A549 treated with ZK216348 at 1 μM for 4 hours (cell line): Measurements from ENCODE around the gene EXPH5. TPM values are rescaled to one million over a fixed set of nuclear protein-coding genes. Genes with fewer than 3 reads are reported as not detected.

Source experiments
- total RNA-seq: library from RNA; stranded (reverse); fragments of 200-300 nt; extraction: Qiagen RNA extraction; gene quantifications from 5 replicates; pipeline ENCODE4 v1.2.3, GENCODE V29; 2022; ENCODE audit warnings: low read depth

EXPH5 gene, protein sequence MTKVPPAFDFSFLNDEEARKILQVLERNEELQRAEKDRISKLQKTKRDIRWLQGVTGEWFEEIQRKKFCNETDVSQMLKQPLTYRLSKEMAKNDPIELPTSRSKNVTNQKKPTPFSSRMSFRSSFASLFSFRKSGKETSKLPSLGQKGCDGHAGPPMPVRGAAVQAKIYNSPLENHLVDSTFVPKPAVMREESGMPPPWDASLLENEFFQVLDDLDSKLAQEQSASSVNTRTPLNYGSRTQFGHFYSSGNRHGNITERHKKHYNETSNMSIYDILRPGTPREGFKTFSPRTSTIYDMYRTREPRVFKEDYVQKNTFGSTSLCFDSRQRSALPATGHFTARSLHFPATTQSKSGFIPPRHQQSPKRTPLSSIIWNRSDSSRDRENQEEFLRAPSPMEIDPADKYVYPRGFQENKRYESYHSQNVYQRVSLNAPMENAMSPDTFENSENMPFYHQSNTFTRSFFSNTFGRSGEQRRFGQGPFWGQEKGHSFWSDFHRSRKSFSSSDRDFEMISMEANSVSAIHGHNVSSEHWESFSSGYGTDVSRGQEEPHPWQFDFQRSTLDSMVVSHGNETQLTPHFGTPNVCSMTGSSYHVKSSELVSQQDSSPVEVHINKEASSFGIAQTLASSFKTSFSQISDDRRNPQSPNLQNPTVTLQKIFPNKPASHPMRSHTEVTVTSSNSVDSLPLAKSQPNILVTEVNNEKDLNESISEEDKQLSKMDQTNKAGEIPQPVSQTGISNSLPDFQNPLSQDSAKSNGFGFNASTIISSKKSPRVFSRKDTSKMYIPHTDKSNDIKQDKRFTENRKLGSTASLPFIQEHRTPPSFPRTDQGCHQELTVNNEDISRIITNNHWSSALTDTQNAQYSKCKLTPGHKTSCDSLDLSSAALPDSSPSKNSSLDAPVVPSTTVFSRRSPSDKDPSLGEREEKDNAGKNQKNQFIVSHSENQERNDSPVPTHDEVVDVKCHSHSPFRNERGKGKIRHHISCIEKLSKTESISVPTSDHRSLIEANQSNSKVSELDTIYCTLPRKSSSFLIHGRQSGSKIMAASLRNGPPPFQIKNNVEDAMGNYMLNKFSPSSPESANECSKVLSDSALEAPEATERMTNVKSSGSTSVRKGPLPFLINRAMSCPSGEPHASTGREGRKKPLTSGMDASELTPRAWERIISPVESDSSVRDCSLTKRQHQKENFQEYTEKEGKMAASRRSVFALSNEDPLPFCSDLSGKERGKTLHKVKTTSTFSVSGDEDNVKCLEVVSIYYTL (N-terminal part only)
- total RNA-seq = 0.03 to 0.06 TPM (median 0.04 TPM) in 4 of 5 replicates, not detected in the other

GRCh38 chr11:108593214-108593922 is at the start of gene EXPH5:
EXPH5 (minus strand) TSS chr11:108593768; CDS start chr11:108593536, 232 bp downstream.

GRCh38 chr11:108498046-108498815 is 95.3 kb downstream of the EXPH5 start, which contains the start of gene POGLUT3:
POGLUT3 (minus strand) TSS chr11:108498384; CDS start chr11:108498366, 18 bp downstream.

DNA sequence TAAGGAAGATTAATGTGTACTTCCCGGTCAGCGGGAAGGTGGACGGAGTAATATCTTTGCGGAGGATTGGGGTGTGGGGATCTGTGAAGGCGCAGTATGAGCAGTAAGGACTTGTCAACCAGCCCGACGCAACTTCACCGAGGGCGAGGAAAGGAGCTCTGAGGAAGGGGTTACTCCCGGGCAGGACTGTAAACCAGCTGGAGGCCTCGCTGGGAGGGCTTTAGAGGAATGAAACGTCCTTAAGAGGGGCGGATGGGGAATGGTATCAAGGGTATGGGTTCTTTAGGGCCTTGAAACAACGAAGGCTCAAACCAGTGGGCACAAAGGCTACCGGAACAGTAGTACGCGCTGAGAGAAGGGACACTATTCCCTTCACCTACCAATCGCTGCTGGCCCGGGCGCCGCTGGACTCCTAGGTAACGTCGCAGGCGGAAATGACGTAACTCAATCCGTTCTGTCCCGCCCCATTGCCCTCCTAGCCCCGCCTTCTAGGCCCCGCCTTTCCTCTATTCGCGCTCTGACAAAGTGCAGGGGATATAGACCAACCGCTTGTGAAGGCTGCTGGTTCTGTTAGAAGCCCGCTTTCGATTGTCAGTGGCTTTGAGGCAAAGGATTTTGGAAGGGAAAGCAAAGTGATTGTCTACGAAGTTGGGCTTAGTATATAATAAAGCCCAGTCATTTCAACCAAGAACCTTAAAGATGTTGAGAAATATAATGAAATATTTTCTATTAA is 126.3 kb downstream of the EXPH5 start, which contains the start of gene C11orf65:
C11orf65 (minus strand) TSS at position 439 of the 733 bp plus-strand sequence. CDS start 5,970 bp downstream, outside the sequence.

Other genes with a start within 250 kb of the EXPH5 start
- 0.15 to 0.93 TPM (median 0.36 TPM) in 3 of 5 replicates, not detected in the others for gene C11orf65, start 126.2 kb downstream of the EXPH5 start, total RNA-seq
- gene POGLUT3, start 95.4 kb downstream of the EXPH5 start, total RNA-seq = 6.3 to 13.9 TPM (median 10.9 TPM) in 5 replicates
- 42.6 to 60.3 TPM (median 54.5 TPM) in 5 replicates for gene DDX10, start 71.3 kb upstream of the EXPH5 start, total RNA-seq